ENCODE measurements around the gene SERPINB7. TPM values are rescaled to one million over a fixed set of nuclear protein-coding genes. Genes with fewer than 3 reads are reported as not detected.

The SERPINB7 gene
- total and polyA plus RNA-seq, 2 experiments from 2014 or later = 0.10 to 0.77 TPM

- H3K9me2 ChIP-seq (replicated peaks; ENCODE audit: insufficient read depth) = no peaks in the 10 kb centered on the region
- no peaks in the 10 kb centered on the region for H3K4me1 ChIP-seq (ENCODE audit: insufficient read depth)
- H3K4me3 ChIP-seq = no peak overlapping the region
- no peaks in the 10 kb centered on the region for H3K36me3 ChIP-seq (replicated peaks; ENCODE audit: insufficient read depth, low read depth)
- 82% methylated on average over 6 of the region's 6 CpGs for WGBS (ENCODE audit: low lambda C conversion rate, missing lambda C conversion rate)
- TF ChIP-seq EZH2 (IDR thresholded peaks at IDR 0.05; ENCODE audit: borderline replicate concordance) (no peak), EZH2phosphoT487 (IDR thresholded peaks at IDR 0.05; ENCODE audit: low read depth, severe bottlenecking, unreplicated experiment) (no peak), CTCF (IDR thresholded peaks at IDR 0.05; ENCODE audit: poor library complexity) (no peak)
- DNase-seq (ENCODE audit: low spot score) = no peak
- H3K27ac ChIP-seq = no peak overlapping the region
- H3K79me2 ChIP-seq = no peaks in the 10 kb centered on the region
- H3K27me3 ChIP-seq = no peaks in the 10 kb centered on the region
- H4K20me1 ChIP-seq (ENCODE audit: insufficient read depth, poor library complexity, severe bottlenecking) = no peaks in the 10 kb centered on the region
- no peak overlapping the region for H3K4me2 ChIP-seq
- H2AFZ ChIP-seq = no peak overlapping the region
- no peaks in the 10 kb centered on the region for H3K9me3 ChIP-seq (ENCODE audit: low read depth)
These were observed 56.0 kb downstream of the SERPINB7 start for GRCh38 chr18:63831080-63831788.

GRCh38 chr18:63832470-63832869, 57.3 kb downstream of the SERPINB7 start:
- Histone ChIP-seq H3K27ac (no peak overlapping the region), H3K4me3 (no peak overlapping the region)
- no peak for TF ChIP-seq EZH2 (IDR thresholded peaks at IDR 0.05; ENCODE audit: borderline replicate concordance)
- no peak for TF ChIP-seq CTCF (IDR thresholded peaks at IDR 0.05; ENCODE audit: poor library complexity)
- no peak for TF ChIP-seq EZH2phosphoT487 (IDR thresholded peaks at IDR 0.05; ENCODE audit: low read depth, severe bottlenecking, unreplicated experiment)

GRCh38 chr18:63834471-63835113, 59.4 kb downstream of the SERPINB7 start:
- Histone ChIP-seq H3K36me3 (replicated peaks; ENCODE audit: insufficient read depth, low read depth) (no peaks in the 10 kb centered on the region), H4K20me1 (ENCODE audit: insufficient read depth, poor library complexity, severe bottlenecking) (no peaks in the 10 kb centered on the region), H3K27me3 (no peaks in the 10 kb centered on the region), H3K9me3 (ENCODE audit: low read depth) (no peaks in the 10 kb centered on the region), H3K9me2 (replicated peaks; ENCODE audit: insufficient read depth) (no peaks in the 10 kb centered on the region), H3K4me1 (ENCODE audit: insufficient read depth) (no peaks in the 10 kb centered on the region), H2AFZ (no peak overlapping the region), H3K27ac (no peak overlapping the region), H3K4me3 (no peak overlapping the region), H3K4me2 (no peak overlapping the region), H3K79me2 (no peaks in the 10 kb centered on the region)
- TF ChIP-seq CTCF (IDR thresholded peaks at IDR 0.05; ENCODE audit: poor library complexity) (no peak), EZH2phosphoT487 (IDR thresholded peaks at IDR 0.05; ENCODE audit: low read depth, severe bottlenecking, unreplicated experiment) (no peak), EZH2 (IDR thresholded peaks at IDR 0.05; ENCODE audit: borderline replicate concordance) (no peak)
- WGBS (ENCODE audit: low lambda C conversion rate, missing lambda C conversion rate) = 89% methylated on average over 4 of the region's 4 CpGs
- no peak for DNase-seq (ENCODE audit: low spot score)

More at GRCh38 chr18:63832470-63832869, 57.3 kb downstream of the SERPINB7 start:
- no peaks in the 10 kb centered on the region for H3K36me3 ChIP-seq (replicated peaks; ENCODE audit: insufficient read depth, low read depth)
- no peak for DNase-seq (ENCODE audit: low spot score)
- H3K4me1 ChIP-seq (ENCODE audit: insufficient read depth) = no peaks in the 10 kb centered on the region
- no peak overlapping the region for H3K4me2 ChIP-seq
- no peaks in the 10 kb centered on the region for H3K9me3 ChIP-seq (ENCODE audit: low read depth)
- H3K9me2 ChIP-seq (replicated peaks; ENCODE audit: insufficient read depth) = no peaks in the 10 kb centered on the region
- no peak overlapping the region for H2AFZ ChIP-seq
- 88% methylated on average over 1 of the region's 1 CpG for WGBS (ENCODE audit: low lambda C conversion rate, missing lambda C conversion rate)
- no peaks in the 10 kb centered on the region for H3K27me3 ChIP-seq
- H4K20me1 ChIP-seq (ENCODE audit: insufficient read depth, poor library complexity, severe bottlenecking) = no peaks in the 10 kb centered on the region
- H3K79me2 ChIP-seq = no peaks in the 10 kb centered on the region
